ENCODE results near the gene ADAM17. TPM values are rescaled to one million over a fixed set of nuclear protein-coding genes. Genes with fewer than 3 reads are reported as not detected.
A peak's percentile ranks its signal among the peaks of the same experiment; 100 is the strongest.
"Not testable (repeated sequence)": the region's sequence is repeated elsewhere in the genome, so short reads cannot be mapped to it uniquely, and the experiment has no call there.

The ADAM17 gene
- polyA plus RNA-seq, 3 donors from 2014 or later, result 6.3 to 14.9 (median 8.0) TPM

DNA sequence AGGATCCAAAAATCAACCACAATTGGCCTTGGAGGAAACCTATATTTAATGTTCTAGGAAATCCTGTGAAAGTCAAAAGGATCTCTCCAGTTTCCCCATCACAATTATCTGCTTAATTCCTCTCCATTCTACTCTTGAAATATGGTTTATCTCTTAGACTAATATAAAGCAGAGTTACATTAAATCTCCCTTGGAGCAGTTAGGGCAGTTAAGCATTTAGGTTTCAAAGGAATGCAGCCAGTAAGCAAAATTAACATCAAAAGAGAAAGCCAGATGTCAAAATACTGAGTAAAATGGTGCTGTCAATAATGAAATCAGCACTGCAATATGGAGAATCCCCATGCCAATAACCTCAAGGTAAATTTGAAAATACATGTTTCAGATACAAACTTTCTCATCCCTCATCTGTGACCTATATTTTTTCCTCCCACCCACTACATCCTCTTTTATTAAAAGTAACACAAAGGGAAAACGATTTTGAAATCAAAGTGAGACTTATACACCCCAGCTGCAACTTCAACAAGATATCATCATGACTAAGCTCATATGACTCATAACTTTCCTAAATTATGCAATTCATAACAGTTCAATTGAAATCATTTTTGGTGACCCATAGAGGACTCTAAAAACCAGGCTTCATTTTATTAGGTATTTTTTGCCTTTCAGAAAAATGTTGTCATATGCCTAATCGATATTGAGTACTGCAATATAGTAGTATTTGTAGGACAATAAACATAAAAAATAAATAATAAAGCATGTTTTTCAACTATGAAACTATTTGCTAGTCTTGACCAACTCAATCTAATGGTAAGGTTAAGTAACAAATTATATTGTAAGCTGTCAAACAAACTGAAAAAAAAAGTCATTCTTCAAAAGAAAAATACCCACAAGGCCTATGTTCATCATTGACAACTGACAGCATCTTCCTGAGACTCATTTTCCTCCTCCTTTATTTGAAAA is 3.1 kb downstream of the ADAM17 start:
- DNase-seq, result peak in 2 of 3 donors; percentile 8 to 12
- H3K27me3 Mint-ChIP-seq (ENCODE audit: low read depth in 3 of 3), result peaks cover 4 to 14% (median 6%) of the 10 kb centered on the region in 3 donors
- H3K27ac Mint-ChIP-seq, result peak overlapping the region; percentile 65 to 88 (median 78)
- peak overlapping the region in 4 of 5 donors; percentile 21 to 69 (median 38) for H3K4me3 Mint-ChIP-seq
- H3K9me3 Mint-ChIP-seq, result no peaks in the 10 kb centered on the region
- no peaks in the 10 kb centered on the region for H3K36me3 Mint-ChIP-seq
- H3K4me1 Mint-ChIP-seq, result peaks cover 69 to 81% of the 10 kb centered on the region in 2 donors

DNA sequence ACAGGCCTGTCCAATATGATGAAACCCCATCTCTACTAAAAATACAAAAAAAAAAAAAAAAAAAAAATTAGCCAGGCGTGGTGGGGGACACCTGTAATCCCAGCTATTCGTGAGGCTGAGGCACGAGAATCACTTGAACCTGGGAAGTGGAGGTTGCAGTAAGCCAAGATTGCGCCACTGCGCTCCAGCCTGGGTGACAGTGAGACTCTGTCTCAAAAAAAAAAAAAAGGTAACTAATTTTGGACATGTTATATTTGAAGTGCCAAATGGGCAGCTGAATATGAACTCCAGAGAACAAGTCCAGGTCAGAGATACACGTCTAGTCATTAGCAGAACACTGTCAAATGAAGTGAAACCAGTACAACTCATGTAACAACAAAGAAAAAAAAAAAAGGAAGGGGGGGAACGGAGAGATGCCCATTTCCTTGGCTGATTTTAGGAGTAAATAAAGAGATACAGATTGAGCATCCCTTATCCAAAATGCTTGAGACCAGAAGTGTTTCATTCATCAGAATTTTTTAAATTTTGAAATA is 4.7 kb downstream of the ADAM17 start:
- H3K9me3 Mint-ChIP-seq, result not testable (repeated sequence)

DNA sequence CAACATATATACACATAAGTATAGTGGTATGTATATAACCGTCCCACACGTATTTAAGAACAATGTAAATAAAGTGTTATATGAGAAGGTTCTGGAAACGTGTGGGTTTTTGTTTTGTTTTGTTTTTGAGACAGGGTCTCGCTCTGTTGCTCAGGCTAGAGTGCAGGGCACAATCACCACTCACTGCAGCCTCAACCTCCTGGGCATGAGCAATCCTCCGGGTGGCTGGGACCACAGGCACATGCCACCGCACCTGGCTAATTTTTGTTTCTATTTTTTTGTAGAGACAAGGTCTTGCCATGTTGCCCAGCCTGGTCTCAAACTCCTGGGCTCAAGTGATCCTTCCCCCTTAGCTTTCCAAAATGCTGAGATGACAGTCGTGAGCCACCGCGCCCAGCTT is 6.2 kb downstream of the ADAM17 start:
- H3K27me3 Mint-ChIP-seq (ENCODE audit: low read depth in 3 of 3), result peaks cover 0 to 1% (median 0%) of the 10 kb centered on the region in 3 donors
- no peaks in the 10 kb centered on the region for H3K9me3 Mint-ChIP-seq
- H3K4me3 Mint-ChIP-seq, result peak overlapping the region in 1 of 5 donors; percentile 15
- H3K4me1 Mint-ChIP-seq, result peaks cover 65 to 83% of the 10 kb centered on the region in 2 donors
- no peak for DNase-seq
- H3K27ac Mint-ChIP-seq, result peak overlapping the region in 2 of 6 donors; percentile 73 to 76
- no peaks in the 10 kb centered on the region for H3K36me3 Mint-ChIP-seq

More for the DNA sequence above, 4.7 kb downstream of the ADAM17 start:
- DNase-seq, H3K36me3 Mint-ChIP-seq, H3K4me3 Mint-ChIP-seq: not testable (repeated sequence)
- peak overlapping the region in 2 of 6 donors; percentile 12 for H3K27ac Mint-ChIP-seq
- peaks cover 2 to 13% (median 6%) of the 10 kb centered on the region in 3 donors for H3K27me3 Mint-ChIP-seq (ENCODE audit: low read depth in 3 of 3)
- peaks cover 70 to 80% of the 10 kb centered on the region in 2 donors for H3K4me1 Mint-ChIP-seq

DNA sequence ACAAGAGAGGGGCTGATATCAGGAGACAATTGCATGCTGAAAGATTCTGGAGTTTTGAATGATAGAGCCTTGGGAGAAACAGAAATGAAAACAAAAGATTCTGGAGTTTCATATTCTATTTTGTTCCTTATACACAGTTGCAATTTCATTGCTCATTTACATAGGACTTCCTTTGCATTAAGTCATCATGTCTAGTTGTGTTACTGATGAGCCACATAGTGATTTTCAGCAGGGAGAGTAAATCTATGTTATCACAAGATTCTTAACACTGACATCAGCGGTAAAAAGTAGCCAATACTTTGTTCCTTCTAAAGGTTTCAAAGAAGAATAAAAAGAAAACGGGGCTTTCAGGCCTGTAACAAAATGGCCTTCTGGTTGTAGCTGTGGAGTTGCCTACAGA is 7.1 kb downstream of the ADAM17 start:
- peaks cover 64 to 85% of the 10 kb centered on the region in 2 donors for H3K4me1 Mint-ChIP-seq
- no peaks in the 10 kb centered on the region for H3K36me3 Mint-ChIP-seq
- H3K4me3 Mint-ChIP-seq, result peak overlapping the region; percentile 54 to 75 (median 68)
- peak overlapping the region; percentile 74 to 90 (median 88) for H3K27ac Mint-ChIP-seq
- peaks cover 0 to 1% (median 0%) of the 10 kb centered on the region in 3 donors for H3K27me3 Mint-ChIP-seq (ENCODE audit: low read depth in 3 of 3)
- no peak for DNase-seq
- H3K9me3 Mint-ChIP-seq, result no peaks in the 10 kb centered on the region

DNA sequence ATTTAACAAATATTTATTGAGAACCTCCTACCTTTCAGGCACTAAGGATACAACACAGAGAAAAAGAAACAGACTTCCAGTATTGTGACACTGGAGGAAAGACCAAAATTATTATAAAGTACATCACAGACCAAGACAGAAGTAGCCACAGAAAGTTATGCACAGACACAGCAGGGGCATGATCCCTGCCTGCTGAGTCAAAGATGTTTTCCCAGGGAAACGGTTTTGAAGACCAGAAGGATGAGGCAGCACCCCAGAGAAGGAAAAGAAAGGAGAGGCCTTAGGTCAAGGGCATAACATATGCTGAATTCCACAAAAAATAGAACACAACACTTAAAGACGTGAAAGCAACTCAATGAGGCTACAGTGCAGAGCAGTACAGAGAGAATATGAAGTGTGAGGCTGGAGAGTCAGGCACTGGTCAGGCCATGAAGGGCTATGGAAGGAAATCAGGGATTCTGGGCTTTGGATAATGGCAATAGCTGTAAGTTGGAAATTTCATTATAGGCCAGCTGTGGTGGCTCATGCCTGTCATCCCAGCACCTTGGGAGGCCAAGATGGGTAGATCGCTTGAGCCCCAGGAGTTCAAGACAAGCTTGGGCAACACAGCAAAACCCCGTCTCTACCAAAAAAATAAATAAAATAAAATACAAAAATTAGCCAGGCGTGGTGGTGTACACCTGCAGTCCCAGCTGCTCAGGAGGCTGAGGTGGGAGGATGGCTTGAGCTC is 8.2 kb downstream of the ADAM17 start:
- Mint-ChIP-seq H3K27ac (peak overlapping the region; percentile 45 to 90 (median 85)), H3K9me3 (no peaks in the 10 kb centered on the region), H3K4me1 (peaks cover 62 to 84% of the 10 kb centered on the region in 2 donors), H3K36me3 (no peaks in the 10 kb centered on the region), H3K27me3 (ENCODE audit: low read depth in 3 of 3) (peaks cover 0 to 1% (median 0%) of the 10 kb centered on the region in 3 donors), H3K4me3 (peak overlapping the region in 4 of 5 donors; percentile 20 to 68 (median 37))
- DNase-seq, result no peak

DNA sequence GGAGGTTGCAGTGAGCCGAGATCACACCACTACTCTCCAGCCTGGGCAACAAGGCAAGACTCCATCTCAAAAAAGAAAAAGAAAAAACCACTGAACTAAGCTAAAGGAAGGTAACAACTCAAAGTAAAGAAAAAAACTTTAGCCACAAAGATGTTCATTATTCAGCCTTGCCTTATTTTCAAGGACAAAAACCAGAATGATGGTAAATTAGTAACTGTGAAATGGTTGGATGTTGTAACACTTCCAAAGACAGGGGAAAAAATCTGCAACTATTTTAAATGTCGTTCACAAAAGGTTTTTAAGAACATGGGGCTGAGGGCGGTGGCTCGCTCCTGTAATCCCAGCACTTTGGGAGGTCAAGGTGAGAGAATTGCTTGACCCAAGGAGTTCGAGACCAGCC is 10.1 kb downstream of the ADAM17 start:
- peaks cover 51 to 71% of the 10 kb centered on the region in 2 donors for H3K4me1 Mint-ChIP-seq
- H3K36me3 Mint-ChIP-seq, result no peaks in the 10 kb centered on the region
- DNase-seq, result no peak
- H3K27ac Mint-ChIP-seq, result peak overlapping the region in 3 of 6 donors; percentile 19 to 49 (median 39)
- H3K9me3 Mint-ChIP-seq, result no peaks in the 10 kb centered on the region
- no peak overlapping the region for H3K4me3 Mint-ChIP-seq
- H3K27me3 Mint-ChIP-seq (ENCODE audit: low read depth in 3 of 3), result peaks cover 0 to 1% (median 0%) of the 10 kb centered on the region in 3 donors

DNA sequence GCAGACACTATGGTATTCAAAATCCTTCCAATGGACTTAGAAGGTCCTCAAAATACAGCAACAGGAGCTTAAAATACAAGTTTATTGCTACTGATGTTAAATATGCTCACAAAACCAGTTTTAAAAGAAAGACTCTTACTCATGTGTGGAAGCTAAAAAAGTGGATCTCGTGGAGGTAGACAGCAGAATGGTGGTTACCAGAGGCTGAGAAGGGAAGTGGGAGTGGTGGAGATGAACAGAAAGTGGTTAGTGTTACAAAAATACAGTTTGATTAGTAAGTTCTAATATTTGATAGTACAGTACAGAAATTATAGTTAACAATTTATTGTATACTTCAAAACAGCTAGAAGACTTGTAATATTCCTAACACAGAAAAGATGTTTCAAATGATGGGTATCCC is 12.1 kb downstream of the ADAM17 start:
- peaks cover 46 to 73% of the 10 kb centered on the region in 2 donors for H3K4me1 Mint-ChIP-seq
- H3K27me3 Mint-ChIP-seq (ENCODE audit: low read depth in 3 of 3), result peaks cover 0 to 1% (median 0%) of the 10 kb centered on the region in 3 donors
- peaks cover 0 to 4% (median 0%) of the 10 kb centered on the region in 3 donors for H3K36me3 Mint-ChIP-seq
- no peaks in the 10 kb centered on the region for H3K9me3 Mint-ChIP-seq
- peak overlapping the region; percentile 3 to 75 (median 20) for H3K27ac Mint-ChIP-seq
- DNase-seq, result no peak
- peak overlapping the region; percentile 3 to 33 (median 21) for H3K4me3 Mint-ChIP-seq

DNA sequence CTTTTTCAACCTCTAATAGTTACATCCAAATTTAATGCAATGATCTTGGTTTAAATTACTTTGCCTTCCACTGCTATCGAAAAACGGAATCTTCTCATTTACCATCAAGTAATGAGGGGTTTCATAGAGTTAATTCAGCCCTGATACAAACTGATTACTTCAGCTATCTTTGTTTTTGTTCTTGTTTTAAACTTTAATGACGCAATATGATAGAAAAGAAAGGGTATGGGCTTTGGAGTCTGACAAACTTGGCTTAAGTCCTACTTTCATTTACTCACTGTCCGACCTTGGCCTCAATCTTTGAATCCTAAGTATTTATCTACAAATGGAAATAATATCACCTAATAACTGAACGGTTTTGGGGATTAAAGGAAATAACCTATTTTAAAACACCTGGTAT is 16.1 kb downstream of the ADAM17 start:
- no peaks in the 10 kb centered on the region for H3K9me3 Mint-ChIP-seq
- no peaks in the 10 kb centered on the region for H3K27me3 Mint-ChIP-seq (ENCODE audit: low read depth in 3 of 3)
- peaks cover 4 to 5% (median 4%) of the 10 kb centered on the region in 3 donors for H3K36me3 Mint-ChIP-seq
- H3K4me1 Mint-ChIP-seq, result peaks cover 35 to 74% of the 10 kb centered on the region in 2 donors
- no peak overlapping the region for H3K4me3 Mint-ChIP-seq
- H3K27ac Mint-ChIP-seq, result peak overlapping the region in 1 of 6 donors; percentile 7
- no peak for DNase-seq

DNA sequence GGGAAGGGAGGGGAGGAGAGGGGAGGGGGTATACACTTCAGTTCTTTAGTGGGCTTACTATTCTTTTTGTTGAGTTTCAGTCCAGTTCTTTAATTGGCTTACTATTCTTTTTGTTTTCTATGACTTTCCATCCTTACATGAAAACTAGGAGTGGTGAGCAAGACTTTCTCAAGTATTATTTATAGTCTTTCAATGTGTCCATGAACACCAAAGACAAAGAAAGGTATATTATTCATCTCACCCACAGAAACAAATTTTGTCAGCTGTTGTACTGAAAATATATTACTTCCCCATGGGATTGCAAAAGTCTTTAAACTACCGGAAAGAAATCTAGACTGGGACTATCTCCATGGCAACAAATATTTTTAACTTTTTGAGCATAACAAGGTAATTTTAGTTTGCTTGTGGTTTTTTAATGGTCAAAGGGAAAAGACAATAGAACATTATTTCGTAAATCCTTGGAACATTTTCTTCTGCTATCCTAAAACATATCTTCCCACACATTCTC is 17.6 kb downstream of the ADAM17 start:
- H3K27ac Mint-ChIP-seq, result no peak overlapping the region

DNA sequence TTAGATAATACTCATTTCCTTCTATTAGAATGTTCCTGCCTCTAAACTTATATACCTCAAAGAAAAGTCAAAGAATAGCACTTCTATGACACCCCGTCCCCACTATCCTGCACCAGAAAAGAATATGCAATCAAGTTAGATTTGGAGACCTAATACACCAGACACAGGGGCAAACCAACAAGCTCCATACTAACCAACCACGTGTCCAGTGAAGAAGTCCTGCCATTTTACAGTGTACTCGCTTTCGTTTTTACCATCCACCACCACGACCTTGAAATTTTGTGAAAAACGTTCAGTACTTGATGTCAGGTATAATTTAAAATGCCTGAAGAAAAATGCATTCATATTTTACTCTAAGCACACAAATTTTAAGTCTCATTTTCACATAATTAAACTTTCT is 19.1 kb downstream of the ADAM17 start:
- no peak for DNase-seq
- Mint-ChIP-seq H3K27ac (no peak overlapping the region), H3K4me1 (peaks cover 23 to 65% of the 10 kb centered on the region in 2 donors), H3K27me3 (ENCODE audit: low read depth in 3 of 3) (no peaks in the 10 kb centered on the region), H3K36me3 (peaks cover 4 to 5% (median 4%) of the 10 kb centered on the region in 3 donors), H3K4me3 (no peak overlapping the region), H3K9me3 (no peaks in the 10 kb centered on the region)

More for the DNA sequence above, 17.6 kb downstream of the ADAM17 start:
- peaks cover 26 to 70% of the 10 kb centered on the region in 2 donors for H3K4me1 Mint-ChIP-seq
- no peak overlapping the region for H3K4me3 Mint-ChIP-seq
- no peaks in the 10 kb centered on the region for H3K27me3 Mint-ChIP-seq (ENCODE audit: low read depth in 3 of 3)
- H3K36me3 Mint-ChIP-seq, result peaks cover 4 to 5% (median 4%) of the 10 kb centered on the region in 3 donors
- DNase-seq, result no peak
- H3K9me3 Mint-ChIP-seq, result no peaks in the 10 kb centered on the region

DNA sequence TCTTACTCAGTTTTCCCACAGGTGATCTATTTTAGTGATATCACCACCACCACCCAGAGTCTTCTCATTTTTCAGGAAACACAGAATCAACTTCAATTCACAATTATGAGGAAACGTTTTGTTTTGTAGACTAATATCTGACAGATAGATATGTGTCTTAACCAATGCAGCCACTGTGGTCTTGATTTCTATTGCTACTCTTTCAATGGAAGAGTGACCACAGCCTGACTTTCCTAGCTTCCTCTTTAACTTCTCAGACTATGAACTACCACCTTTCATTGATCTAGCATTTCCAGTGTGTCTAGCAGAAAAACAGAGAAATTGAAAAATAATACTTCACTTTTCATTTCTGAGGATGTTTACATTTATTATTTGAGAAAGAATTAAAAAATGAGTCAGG is 20.5 kb downstream of the ADAM17 start:
- Mint-ChIP-seq H3K9me3 (no peaks in the 10 kb centered on the region), H3K36me3 (peaks cover 4 to 9% (median 4%) of the 10 kb centered on the region in 3 donors), H3K27me3 (ENCODE audit: low read depth in 3 of 3) (no peaks in the 10 kb centered on the region), H3K4me1 (peaks cover 23 to 58% of the 10 kb centered on the region in 2 donors), H3K27ac (peak overlapping the region in 2 of 6 donors; percentile 50 to 63), H3K4me3 (no peak overlapping the region)
- DNase-seq, result no peak

DNA sequence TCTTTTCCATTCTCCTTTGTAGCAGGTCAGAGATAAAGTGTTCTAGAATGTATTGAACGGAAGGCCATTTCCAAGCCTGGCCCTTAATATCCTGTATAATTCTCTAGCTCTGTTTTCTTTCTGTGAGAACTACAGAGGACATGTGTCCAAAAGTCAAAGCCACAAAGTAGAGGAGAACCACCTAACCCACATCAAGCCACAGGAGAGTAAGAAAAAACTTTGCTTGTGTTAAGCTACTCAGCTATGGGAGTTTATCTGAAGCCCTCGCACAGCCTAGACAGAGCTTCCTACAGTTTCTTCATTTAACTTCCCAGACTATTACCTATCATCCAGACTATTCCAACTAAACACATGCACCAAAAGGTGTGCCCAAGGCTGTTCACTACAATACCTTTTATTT is 22.0 kb downstream of the ADAM17 start:
- H3K36me3 Mint-ChIP-seq, result peaks cover 4 to 20% (median 7%) of the 10 kb centered on the region in 3 donors
- H3K4me3 Mint-ChIP-seq, result peak overlapping the region in 1 of 5 donors; percentile 17

DNA sequence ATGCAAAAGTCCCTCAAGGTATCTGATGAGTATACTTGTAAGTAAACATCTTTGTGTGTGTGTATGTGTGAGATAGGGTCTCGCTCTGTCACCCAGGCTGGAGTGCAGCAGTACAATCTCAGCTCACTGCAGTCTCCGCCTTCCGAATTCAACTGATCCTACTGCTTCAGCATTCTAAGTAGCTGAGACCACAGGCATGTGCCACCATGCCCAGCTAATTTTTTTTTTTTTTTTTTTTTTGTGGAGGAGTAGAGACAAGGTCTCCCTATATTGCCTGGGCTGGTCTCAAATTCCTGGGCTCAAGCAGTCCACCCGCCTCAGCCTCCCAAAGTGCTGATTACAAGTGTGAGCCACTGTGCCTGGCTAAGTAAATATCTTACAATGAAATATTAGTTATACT is 23.2 kb downstream of the ADAM17 start:
- Mint-ChIP-seq H3K27ac (no peak overlapping the region), H3K4me3 (no peak overlapping the region), H3K27me3 (ENCODE audit: low read depth in 3 of 3) (peaks cover 0 to 1% (median 0%) of the 10 kb centered on the region in 3 donors), H3K4me1 (peaks cover 13 to 36% of the 10 kb centered on the region in 2 donors), H3K9me3 (no peaks in the 10 kb centered on the region), H3K36me3 (peaks cover 8 to 29% (median 9%) of the 10 kb centered on the region in 3 donors)
- no peak for DNase-seq

More for the DNA sequence above, 22.0 kb downstream of the ADAM17 start:
- DNase-seq, result no peak
- Mint-ChIP-seq H3K27me3 (ENCODE audit: low read depth in 3 of 3) (peaks cover 0 to 1% (median 0%) of the 10 kb centered on the region in 3 donors), H3K9me3 (no peaks in the 10 kb centered on the region), H3K4me1 (peaks cover 20 to 49% of the 10 kb centered on the region in 2 donors), H3K27ac (peak overlapping the region in 5 of 6 donors; percentile 1 to 74 (median 58))

All from immature natural killer cell (primary cell).